Measurements from ENCODE around the gene LLGL2. TPM values are rescaled to one million over a fixed set of nuclear protein-coding genes. Genes with fewer than 3 reads are reported as not detected.
A peak's percentile ranks its signal among the peaks of the same experiment; 100 is the strongest.
"Not testable (repeated sequence)": the region's sequence is repeated elsewhere in the genome, so short reads cannot be mapped to it uniquely, and the experiment has no call there.

The LLGL2 gene
- total and polyA plus RNA-seq, 10 donors: 28.6 to 153 (median 80.0) TPM

DNA sequence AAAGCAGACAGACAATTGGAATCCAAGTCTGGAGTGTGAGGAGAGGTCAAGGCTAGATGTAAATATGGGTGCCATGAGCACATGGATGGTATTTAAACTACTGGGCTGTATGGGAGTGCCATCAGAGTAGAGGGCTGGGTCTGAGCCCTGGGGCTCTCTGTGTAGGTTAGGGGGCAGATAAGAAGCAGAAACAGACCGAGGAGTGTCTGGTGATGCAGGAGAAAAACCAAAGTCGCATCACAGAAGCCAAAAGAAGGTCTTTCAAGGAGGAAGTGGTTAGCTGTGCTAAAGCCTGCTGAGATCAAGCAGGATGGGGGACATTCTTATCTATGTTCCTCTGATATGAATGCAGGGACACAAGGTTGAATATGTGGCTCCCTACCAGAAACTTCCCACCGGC is 7.3 kb upstream of the LLGL2 start:
- H3K27me3 ChIP-seq (replicated peaks in 1 of 7): peaks cover 0 to 18% (median 0%) of the 10 kb centered on the region in 7 donors
- DNase-seq: no peak
- TF ChIP-seq POLR2A (IDR thresholded peaks at IDR 0.05) (no peak), POLR2AphosphoS5 (IDR thresholded peaks at IDR 0.05) (peak in 1 of 3 donors; percentile 58)
- TF ChIP-seq, protein P1, sequence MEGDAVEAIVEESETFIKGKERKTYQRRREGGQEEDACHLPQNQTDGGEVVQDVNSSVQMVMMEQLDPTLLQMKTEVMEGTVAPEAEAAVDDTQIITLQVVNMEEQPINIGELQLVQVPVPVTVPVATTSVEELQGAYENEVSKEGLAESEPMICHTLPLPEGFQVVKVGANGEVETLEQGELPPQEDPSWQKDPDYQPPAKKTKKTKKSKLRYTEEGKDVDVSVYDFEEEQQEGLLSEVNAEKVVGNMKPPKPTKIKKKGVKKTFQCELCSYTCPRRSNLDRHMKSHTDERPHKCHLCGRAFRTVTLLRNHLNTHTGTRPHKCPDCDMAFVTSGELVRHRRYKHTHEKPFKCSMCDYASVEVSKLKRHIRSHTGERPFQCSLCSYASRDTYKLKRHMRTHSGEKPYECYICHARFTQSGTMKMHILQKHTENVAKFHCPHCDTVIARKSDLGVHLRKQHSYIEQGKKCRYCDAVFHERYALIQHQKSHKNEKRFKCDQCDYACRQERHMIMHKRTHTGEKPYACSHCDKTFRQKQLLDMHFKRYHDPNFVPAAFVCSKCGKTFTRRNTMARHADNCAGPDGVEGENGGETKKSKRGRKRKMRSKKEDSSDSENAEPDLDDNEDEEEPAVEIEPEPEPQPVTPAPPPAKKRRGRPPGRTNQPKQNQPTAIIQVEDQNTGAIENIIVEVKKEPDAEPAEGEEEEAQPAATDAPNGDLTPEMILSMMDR (IDR thresholded peaks at IDR 0.05 in 8 of 11, conservative IDR thresholded peaks at IDR 0.05 in 3 of 11): no peak
- no peaks in the 10 kb centered on the region for H3K9me3 ChIP-seq
- 16 to 49% (median 29%) methylated on average over 3 of the region's 3 CpGs for WGBS, 5 donors
- peak overlapping the region in 4 of 8 donors; percentile 82 to 99 (median 96) for H3K4me3 ChIP-seq
- H3K27ac ChIP-seq: peak overlapping the region in 7 of 8 donors; percentile 6 to 90 (median 83)
- H3K36me3 ChIP-seq: peaks cover 2 to 50% (median 28%) of the 10 kb centered on the region in 6 donors
- peaks cover 8 to 60% (median 44%) of the 10 kb centered on the region in 6 donors for H3K4me1 ChIP-seq
- intact Hi-C loops (cut with DNase I; ENCODE audit: low total_unique reads): loop anchor here (5.0 to 10.0 kb wide), 2 partner anchors 69 to 93 kb away; partner anchors contain the start of gene MYO15B

DNA sequence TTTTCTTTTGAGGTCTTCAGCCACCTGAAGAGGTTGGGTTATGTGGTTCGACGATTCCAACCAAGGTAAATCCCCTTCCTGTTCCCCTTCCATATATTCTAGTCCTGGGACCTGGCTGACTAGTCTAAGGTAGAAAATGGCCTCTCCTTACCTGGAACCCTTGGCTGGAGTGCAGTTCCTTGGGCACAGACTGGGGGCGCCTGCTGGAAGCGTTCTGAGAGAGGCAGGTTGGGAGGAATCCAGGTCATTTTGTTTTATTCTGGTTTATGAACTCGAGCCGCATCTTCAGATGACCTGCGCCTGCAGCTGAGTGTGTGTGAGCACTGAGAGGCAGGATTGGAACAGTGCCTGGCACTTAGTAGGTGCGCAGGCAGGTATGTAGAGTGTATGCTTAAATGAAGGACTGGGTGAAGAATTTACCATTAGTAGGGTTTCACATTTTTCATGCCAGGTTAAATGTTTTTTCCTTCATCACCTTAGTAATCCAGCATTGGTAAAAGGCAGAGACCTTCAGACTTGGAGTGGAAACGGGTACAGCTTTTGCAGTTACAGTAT is 6.4 kb upstream of the LLGL2 start:
- Histone ChIP-seq H3K27ac (peak overlapping the region in 6 of 8 donors; percentile 6 to 90 (median 84)), H3K36me3 (peaks cover 2 to 49% (median 28%) of the 10 kb centered on the region in 6 donors), H3K4me3 (no peak overlapping the region), H3K27me3 (replicated peaks in 1 of 7) (peaks cover 0 to 18% (median 0%) of the 10 kb centered on the region in 7 donors), H3K4me1 (peaks cover 8 to 51% (median 43%) of the 10 kb centered on the region in 6 donors), H3K9me3 (no peaks in the 10 kb centered on the region)
- intact Hi-C loops (cut with DNase I; ENCODE audit: low total_unique reads): loop anchor here (5.0 to 10.0 kb wide), 2 partner anchors 68 to 94 kb away; partner anchors contain the start of gene MYO15B
- TF ChIP-seq, protein P1 (IDR thresholded peaks at IDR 0.05 in 8 of 11, conservative IDR thresholded peaks at IDR 0.05 in 3 of 11): no peak
- no peak for TF ChIP-seq POLR2A (IDR thresholded peaks at IDR 0.05)
- TF ChIP-seq POLR2AphosphoS5 (IDR thresholded peaks at IDR 0.05): no peak
- no peak for DNase-seq
- WGBS, 5 donors: 93 to 98% (median 94%) methylated on average over 9 of the region's 9 CpGs

DNA sequence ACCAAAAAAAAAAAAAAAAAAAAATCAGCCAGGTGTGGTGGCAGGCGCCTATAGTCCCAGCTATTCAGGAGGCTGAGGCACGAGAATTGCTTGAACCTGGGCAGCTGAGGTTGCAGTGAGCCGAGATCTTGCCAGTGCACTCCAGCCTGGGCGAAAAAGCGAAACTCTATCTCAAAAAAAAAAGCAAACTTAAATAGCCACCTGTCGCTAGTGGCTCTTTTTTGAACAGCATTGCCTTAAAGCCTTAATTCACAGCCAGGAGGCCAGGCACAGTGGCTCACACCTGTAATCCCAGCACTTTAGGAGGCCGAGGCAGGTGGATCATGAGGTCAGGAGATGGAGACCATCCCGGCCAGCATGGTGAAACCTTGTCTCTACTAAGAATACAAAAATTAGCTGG is 5.1 kb upstream of the LLGL2 start:
- not testable (repeated sequence) for DNase-seq

DNA sequence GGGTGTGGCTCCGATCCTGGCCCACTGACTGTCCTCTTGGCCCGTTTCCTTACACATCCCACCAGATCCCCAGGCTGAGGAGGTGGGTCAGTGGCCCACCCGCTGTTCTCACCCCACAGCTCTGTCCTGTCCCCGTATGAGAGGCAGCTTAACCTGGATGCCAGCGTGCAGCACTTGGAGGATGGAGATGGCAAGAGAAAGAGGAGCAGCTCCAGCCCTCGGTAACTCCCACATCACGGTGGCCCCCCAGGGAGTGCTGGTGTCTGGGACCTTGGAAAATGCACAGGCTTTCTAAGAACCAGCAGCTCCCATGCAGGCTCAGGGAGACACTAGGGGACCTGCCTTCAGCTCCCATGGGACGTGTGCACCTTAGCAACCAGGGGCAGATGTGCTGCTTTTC is 4.2 kb upstream of the LLGL2 start:
- peaks cover 10 to 48% (median 43%) of the 10 kb centered on the region in 6 donors for H3K4me1 ChIP-seq
- no peak for DNase-seq
- WGBS, 5 donors: 90 to 98% (median 93%) methylated on average over 6 to 8 of the region's 8 CpGs
- TF ChIP-seq, protein P1 (IDR thresholded peaks at IDR 0.05 in 8 of 11, conservative IDR thresholded peaks at IDR 0.05 in 3 of 11): no peak
- TF ChIP-seq POLR2A (IDR thresholded peaks at IDR 0.05): no peak
- TF ChIP-seq POLR2AphosphoS5 (IDR thresholded peaks at IDR 0.05): no peak
- no peak overlapping the region for H3K4me3 ChIP-seq
- H3K36me3 ChIP-seq: peaks cover 2 to 49% (median 28%) of the 10 kb centered on the region in 6 donors
- intact Hi-C loops (cut with DNase I; ENCODE audit: low total_unique reads): no loop called here
- peaks cover 0 to 6% (median 0%) of the 10 kb centered on the region in 7 donors for H3K27me3 ChIP-seq (replicated peaks in 1 of 7)
- no peak overlapping the region for H3K27ac ChIP-seq
- H3K9me3 ChIP-seq: no peaks in the 10 kb centered on the region

More for the DNA sequence above, 5.1 kb upstream of the LLGL2 start:
- H3K9me3 ChIP-seq; H3K4me3 ChIP-seq; H3K27ac ChIP-seq; intact Hi-C loops (cut with DNase I; ENCODE audit: low total_unique reads); H3K27me3 ChIP-seq (replicated peaks in 1 of 7): not testable (repeated sequence)
- WGBS, 5 donors: 91 to 95% (median 94%) methylated on average over 8 of the region's 8 CpGs
- peaks cover 2 to 49% (median 28%) of the 10 kb centered on the region in 6 donors for H3K36me3 ChIP-seq
- peaks cover 8 to 50% (median 44%) of the 10 kb centered on the region in 6 donors for H3K4me1 ChIP-seq
